Measurements from ENCODE around the gene RAB40A. TPM values are rescaled to one million over a fixed set of nuclear protein-coding genes. Genes with fewer than 3 reads are reported as not detected.
A peak's percentile ranks its signal among the peaks of the same experiment; 100 is the strongest.

RAB40A gene
- total RNA-seq, 1 experiment from 2014 or later, result 1.0 TPM

GRCh38 chrX:103536071-103536470, 16.8 kb upstream of the RAB40A start:
- intact Hi-C loops (cut with micrococcal nuclease; ENCODE audit: unreplicated experiment), result no loop called here
- Histone ChIP-seq H4K20me1 (ENCODE audit: insufficient read depth) (no peaks in the 10 kb centered on the region), H3K27me3 (ENCODE audit: insufficient read depth, low read depth) (no peaks in the 10 kb centered on the region), H3K79me2 (ENCODE audit: low read depth) (no peaks in the 10 kb centered on the region), H3K4me3 (no peak overlapping the region), H3K9me3 (ENCODE audit: insufficient read depth, low read depth) (no peaks in the 10 kb centered on the region), H2AFZ (no peak overlapping the region), H3K9me2 (ENCODE audit: insufficient read depth) (no peaks in the 10 kb centered on the region), H3K4me2 (no peak overlapping the region), H3K36me3 (ENCODE audit: low read depth) (no peaks in the 10 kb centered on the region), H3F3A (ENCODE audit: insufficient read depth, low read depth) (0 out of 2 replicates have a peak, but pooled peaks cover 4% of the 10 kb centered on the region), H3K4me1 (replicated peaks; ENCODE audit: insufficient read depth) (0 out of 2 replicates have a peak, but pooled peaks cover 10% of the 10 kb centered on the region), H3K27ac (no peak overlapping the region)
- DNase-seq, result no peak
- ChIA-PET POLR2A (ENCODE audit: unreplicated experiment) (no interaction called here), CTCF (no interaction called here)
- no TSS peak for BruUV-seq (replicated peaks)
- TF ChIP-seq CTCF (conservative IDR thresholded peaks at IDR 0.05) (no peak), EZH2 (IDR thresholded peaks at IDR 0.05; ENCODE audit: low read depth) (no peak)

- Histone ChIP-seq H2AFZ (no peak overlapping the region), H3K4me1 (replicated peaks; ENCODE audit: insufficient read depth) (0 out of 2 replicates have a peak, but pooled peaks cover 10% of the 10 kb centered on the region), H3K4me2 (no peak overlapping the region), H3K36me3 (ENCODE audit: low read depth) (no peaks in the 10 kb centered on the region), H4K20me1 (ENCODE audit: insufficient read depth) (no peaks in the 10 kb centered on the region), H3K9me2 (ENCODE audit: insufficient read depth) (no peaks in the 10 kb centered on the region), H3K79me2 (ENCODE audit: low read depth) (no peaks in the 10 kb centered on the region), H3K4me3 (no peak overlapping the region), H3K27me3 (ENCODE audit: insufficient read depth, low read depth) (no peaks in the 10 kb centered on the region), H3K9me3 (ENCODE audit: insufficient read depth, low read depth) (no peaks in the 10 kb centered on the region), H3F3A (ENCODE audit: insufficient read depth, low read depth) (0 out of 2 replicates have a peak, but pooled peaks cover 4% of the 10 kb centered on the region), H3K27ac (no peak overlapping the region)
- BruUV-seq (replicated peaks), result no TSS peak
- TF ChIP-seq EZH2 (IDR thresholded peaks at IDR 0.05; ENCODE audit: low read depth) (no peak), CTCF (conservative IDR thresholded peaks at IDR 0.05) (no peak)
- DNase-seq, result no peak
- ChIA-PET CTCF (no interaction called here), POLR2A (ENCODE audit: unreplicated experiment) (no interaction called here)
- intact Hi-C loops (cut with micrococcal nuclease; ENCODE audit: unreplicated experiment), result no loop called here
Measured at GRCh38 chrX:103535206-103535605, 15.9 kb upstream of the RAB40A start.

- H2AFZ ChIP-seq, result no peak overlapping the region
- peak in 1 of 2 experiments; percentile 64 for DNase-seq
- H3K36me3 ChIP-seq (ENCODE audit: low read depth), result no peaks in the 10 kb centered on the region
- ChIA-PET POLR2A (ENCODE audit: unreplicated experiment) (no interaction called here), CTCF (interaction anchor here (0.5 to 0.8 kb wide), 3 partner anchors 43 to 242 kb away, joined by 3 to 6 read pairs (median 3); no protein-coding TSS in a partner anchor)
- no peak overlapping the region for H3K27ac ChIP-seq
- intact Hi-C loops (cut with micrococcal nuclease; ENCODE audit: unreplicated experiment), result loop anchor here (1.0 to 2.0 kb wide), 5 partner anchors 153 to 603 kb away; partner anchors contain the start of gene MORF4L2
- no peaks in the 10 kb centered on the region for H3K9me3 ChIP-seq (ENCODE audit: insufficient read depth, low read depth)
- no peaks in the 10 kb centered on the region for H3K79me2 ChIP-seq (ENCODE audit: low read depth)
- BruUV-seq (replicated peaks), result no TSS peak
- TF ChIP-seq EZH2 (IDR thresholded peaks at IDR 0.05; ENCODE audit: low read depth), result no peak
- peak; percentile 89 for TF ChIP-seq CTCF (conservative IDR thresholded peaks at IDR 0.05)
- H3K27me3 ChIP-seq (ENCODE audit: insufficient read depth, low read depth), result no peaks in the 10 kb centered on the region
- H3F3A ChIP-seq (ENCODE audit: insufficient read depth, low read depth), result no peaks in the 10 kb centered on the region
- no peaks in the 10 kb centered on the region for H4K20me1 ChIP-seq (ENCODE audit: insufficient read depth)
- H3K4me2 ChIP-seq, result no peak overlapping the region
- H3K4me1 ChIP-seq (replicated peaks; ENCODE audit: insufficient read depth), result 0 out of 2 replicates have a peak, but pooled peaks cover 5% of the 10 kb centered on the region
- no peaks in the 10 kb centered on the region for H3K9me2 ChIP-seq (ENCODE audit: insufficient read depth)
- H3K4me3 ChIP-seq, result no peak overlapping the region
Measured at GRCh38 chrX:103533511-103534216, 14.4 kb upstream of the RAB40A start.

Data from PC-9 (cell line).